NCI-H345 treated with DMSO at 0.1 percent for 48 hours (cell line): Measurements from ENCODE around the gene TMEM61.
"Not testable (repeated sequence)": the region's sequence is repeated elsewhere in the genome, so short reads cannot be mapped to it uniquely, and the experiment has no call there.

Source experiments
- DNase-seq: peaks from one replicate; lab custom pipeline; 2025; ENCODE audit not compliant: unreplicated experiment; lab: John Stamatoyannopoulos, UW

Gene TMEM61

GRCh38 chr1:55000110-55001085 is 20.0 kb downstream of the TMEM61 start:
- DNase-seq: no peak

DNA sequence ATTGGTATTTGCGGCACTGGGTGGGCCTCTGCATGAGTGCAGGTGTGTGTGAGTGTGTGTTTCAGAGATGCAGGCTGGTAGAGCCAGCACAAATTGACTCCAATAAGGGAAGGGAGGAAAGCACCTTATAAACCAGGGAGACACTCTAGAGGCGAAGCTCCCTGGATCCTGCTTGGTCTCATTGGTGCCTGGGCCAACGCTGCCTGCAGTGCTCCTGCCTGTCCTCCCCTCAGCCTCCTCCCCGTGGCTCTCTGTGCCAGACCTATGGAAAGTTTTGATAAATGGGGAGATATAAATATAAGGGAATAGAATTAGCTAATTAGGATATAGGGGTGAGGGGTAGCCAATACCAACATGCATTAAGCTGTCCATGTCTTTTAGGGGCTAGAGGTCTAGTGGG is 20.9 kb downstream of the TMEM61 start:
- no peak for DNase-seq

GRCh38 chr1:55002686-55003085 is 22.3 kb downstream of the TMEM61 start:
- DNase-seq: no peak

DNA sequence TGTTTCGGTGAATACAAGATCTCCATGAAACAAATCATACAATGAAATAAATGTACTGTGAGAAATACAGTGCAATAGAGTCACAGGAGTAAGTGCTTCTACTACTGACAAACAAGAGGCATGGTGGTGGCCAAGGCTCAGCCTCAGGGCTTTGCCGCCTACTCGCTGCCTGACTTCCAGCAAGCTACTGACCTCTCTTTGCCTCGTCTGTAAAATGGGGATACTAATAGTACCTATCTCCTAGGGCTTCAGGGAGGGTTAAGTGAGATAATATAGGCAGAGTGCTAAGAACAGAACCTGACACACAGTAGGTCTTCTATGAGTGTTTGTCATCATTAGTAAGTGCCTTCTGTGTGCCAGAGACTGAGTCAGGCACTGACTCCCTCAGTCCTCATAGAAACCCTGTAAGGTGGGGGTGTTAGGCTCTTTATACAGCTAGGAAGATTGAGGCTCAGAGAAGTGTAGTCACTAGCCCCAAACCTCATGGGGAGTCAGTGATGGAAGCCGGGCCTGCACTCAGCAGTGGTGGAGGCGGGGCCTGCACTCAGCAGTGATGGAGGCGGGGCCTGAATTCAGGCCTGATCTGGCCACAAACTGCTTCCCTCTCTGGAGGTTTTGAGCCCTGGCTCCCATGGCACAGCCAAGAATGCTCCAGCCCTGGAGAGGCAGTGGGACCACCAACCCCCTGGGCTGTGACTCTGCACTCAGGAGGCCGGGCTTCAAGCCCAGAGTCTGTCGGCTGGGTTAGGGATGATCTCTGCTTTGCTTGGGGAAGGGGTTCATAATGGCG is 25.1 kb downstream of the TMEM61 start:
- no peak for DNase-seq

DNA sequence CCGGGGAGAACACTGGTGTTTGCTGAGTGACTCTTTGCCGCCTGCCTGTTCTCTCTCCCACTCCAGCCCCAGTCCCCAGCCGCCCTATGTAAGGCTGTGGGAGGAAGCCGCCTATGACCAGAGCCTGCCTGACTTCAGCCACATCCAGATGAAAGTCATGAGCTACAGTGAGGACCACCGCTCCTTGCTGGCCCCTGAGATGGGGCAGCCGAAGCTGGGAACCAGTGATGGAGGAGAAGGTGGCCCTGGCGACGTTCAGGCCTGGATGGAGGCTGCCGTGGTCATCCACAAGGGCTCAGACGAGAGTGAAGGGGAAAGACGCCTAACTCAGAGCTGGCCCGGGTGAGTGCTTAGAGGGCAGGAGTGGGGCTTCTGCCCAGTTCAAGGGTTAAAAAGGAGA is 26.5 kb downstream of the TMEM61 start:
- DNase-seq: no peak

DNA sequence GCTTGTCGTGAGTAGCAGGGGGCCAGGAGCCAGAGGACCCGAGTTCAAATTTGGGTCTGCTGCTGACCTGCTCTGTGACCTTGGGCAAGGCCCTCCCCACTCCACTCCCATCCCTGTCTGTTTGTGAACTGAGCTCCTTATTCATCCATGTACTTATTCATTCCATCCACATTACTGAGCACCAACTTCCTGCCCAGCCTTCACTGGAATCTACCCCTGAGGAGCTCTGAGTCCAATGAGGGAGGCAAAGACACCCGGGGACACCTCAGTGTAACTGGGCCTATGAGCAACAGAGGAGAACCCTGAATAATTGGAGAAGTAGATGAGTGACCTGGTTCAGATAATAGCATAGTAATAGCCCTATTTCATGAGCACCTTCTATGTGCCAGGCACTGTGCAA is 27.2 kb downstream of the TMEM61 start:
- DNase-seq: no peak

DNA sequence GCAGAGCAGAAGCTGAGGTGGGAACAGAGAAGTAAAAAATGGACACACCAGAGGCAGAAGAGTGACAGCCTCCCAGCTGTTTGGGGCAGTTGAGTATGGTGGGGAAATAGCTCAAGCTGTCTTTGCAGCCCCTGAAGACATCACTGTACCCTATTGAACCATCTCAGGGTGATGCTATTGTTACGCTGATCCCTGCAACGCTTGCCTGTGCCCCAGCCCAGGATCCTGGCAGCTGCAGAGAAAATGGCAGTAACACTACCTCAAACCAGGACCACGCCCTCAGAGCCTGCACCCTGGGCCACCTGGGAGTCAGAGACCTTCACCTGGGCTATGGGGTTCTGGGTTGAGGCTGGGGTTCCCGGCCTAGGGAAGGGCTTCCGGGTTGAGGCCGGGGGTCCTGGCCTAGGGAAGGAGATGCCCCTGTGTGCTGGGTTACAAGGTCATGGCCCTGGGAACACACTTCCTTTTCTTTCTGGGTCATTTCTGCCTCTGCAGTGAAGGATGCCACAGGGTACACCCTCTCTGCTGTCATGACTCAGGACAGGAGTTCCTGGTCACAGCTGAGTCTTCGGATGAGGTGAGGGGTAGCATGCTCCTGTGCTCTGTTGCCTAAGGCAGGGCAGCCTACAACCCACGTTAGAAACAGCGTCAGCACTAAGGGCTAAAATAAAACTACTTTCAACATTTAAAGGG is 29.9 kb downstream of the TMEM61 start:
- DNase-seq: no peak

- no peak for DNase-seq
Observed at GRCh38 chr1:55010887-55011217, 30.4 kb downstream of the TMEM61 start.

DNA sequence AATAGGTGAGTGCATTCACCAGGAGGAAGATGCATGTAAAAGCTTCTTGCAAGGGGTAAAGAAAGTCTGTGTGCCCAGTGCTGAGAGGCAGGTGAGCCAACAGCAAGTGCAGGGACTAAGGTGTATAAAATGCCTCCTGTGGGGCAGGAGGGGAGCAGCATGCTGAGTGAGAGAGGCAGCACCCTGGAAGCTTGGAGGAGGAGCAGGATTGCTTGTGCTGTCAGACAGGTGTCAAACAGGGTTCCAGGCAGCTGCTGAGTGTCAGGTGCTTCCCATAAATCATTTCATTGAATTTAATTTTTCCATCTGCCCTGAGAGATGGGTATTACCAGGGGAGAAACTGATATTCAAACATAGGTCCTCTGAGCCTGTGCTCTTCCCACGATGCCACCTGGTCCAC is 32.2 kb downstream of the TMEM61 start:
- peak; percentile 90 for DNase-seq

DNA sequence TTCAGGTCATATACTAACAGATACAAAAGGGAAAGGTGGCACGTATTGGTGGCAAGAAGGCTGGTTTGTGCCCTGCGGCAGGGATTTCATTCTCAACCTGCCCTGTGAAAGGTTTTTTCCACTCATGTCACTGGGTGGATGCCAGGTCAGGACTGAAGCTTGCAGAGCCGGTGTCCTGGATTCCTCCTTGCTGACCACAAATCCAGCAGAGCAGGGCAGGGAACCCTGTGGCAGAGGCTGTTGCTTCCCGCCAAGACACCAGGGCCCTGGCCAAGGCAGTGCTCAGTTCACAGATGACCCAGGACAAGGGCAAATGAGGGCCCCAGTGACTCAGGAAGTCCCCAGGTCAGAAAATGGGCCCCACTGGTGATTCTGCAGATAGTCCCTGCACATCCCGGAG is 34.7 kb downstream of the TMEM61 start:
- no peak for DNase-seq

- no peak for DNase-seq
Observed at GRCh38 chr1:55015731-55016620, 35.5 kb downstream of the TMEM61 start.

DNA sequence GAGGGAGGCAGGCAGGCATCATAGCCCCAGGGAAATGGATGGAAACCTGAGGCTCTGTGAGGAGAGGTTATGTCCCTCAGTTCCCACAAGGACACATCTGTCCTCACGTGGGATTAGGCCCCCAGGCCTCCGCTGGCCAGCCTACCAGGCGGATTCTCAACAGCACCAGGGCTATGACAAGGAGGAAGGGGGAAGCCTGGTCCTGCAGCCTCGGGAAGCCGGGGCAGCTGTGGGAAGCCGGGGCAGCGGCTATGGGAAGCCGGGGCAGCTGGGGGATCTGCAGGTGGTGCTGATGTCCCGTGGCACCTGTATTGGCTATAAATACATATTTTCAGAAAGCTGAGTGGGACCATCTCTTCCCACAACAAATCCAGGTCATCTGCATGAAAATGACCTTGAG is 38.0 kb downstream of the TMEM61 start:
- no peak for DNase-seq

DNA sequence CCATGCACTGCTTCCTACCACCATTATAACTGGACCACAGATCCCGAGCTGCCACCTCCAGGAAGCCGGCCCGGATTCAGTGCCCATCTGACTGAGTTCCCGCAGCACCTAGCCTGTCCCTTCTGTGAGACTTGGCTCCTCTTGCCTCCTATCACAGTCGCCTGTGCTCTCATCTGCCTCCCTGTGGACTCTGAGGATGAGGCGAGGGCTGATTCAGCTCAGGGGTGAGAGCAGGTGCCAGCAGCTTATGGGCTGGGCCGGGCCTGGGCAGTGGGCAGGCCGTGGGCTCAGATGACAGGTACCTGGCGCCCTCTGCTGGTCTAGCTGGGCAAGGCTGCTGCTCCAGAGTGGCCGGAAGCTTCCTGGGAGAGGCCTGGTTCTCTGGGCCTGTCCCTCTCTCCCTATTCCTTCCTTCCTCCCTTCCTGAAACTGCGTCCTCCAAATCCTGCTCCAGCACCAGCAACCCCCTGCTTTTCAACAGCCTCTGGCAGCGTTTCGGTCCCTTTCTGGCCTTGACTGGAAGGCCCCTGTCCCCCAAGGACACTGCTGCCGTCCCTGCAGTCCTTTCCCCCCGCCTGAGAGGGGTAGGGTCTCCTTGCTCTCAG is 41.6 kb downstream of the TMEM61 start:
- peak; percentile 84 for DNase-seq

DNA sequence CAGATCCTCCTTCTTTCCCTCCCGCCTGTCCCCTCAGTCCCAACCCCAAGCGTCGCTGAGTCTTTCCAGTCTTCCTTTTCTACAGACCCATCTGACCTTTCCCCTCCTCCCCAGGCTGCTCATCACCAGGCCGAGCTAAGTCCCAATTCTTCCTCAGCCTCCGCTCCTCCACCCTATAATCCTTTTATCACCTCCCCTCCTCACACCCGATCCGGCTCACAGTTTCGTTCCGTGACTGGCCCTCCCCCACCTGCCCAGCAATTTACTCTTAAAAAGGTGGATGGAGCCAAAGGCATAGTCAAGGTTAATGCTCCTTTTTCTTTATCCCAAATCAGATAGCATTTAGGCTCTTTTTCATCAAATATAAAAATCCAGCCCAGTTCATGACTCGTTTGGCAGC is 43.7 kb downstream of the TMEM61 start:
- not testable (repeated sequence) for DNase-seq

- not testable (repeated sequence) for DNase-seq
Observed at GRCh38 chr1:55026682-55027081, 46.3 kb downstream of the TMEM61 start.

- DNase-seq: not testable (repeated sequence)
Observed at GRCh38 chr1:55031098-55031497, 50.7 kb downstream of the TMEM61 start.

- no peak for DNase-seq
Observed at GRCh38 chr1:55033265-55033614, 52.8 kb downstream of the TMEM61 start.

- DNase-seq: no peak
Observed at GRCh38 chr1:55034476-55035133, 54.2 kb downstream of the TMEM61 start.

GRCh38 chr1:55035904-55036303 is 55.5 kb downstream of the TMEM61 start:
- no peak for DNase-seq
